SU-DHL-6 (cell line): ENCODE measurements around the gene ST8SIA4.
A peak's percentile ranks its signal among the peaks of the same experiment; 100 is the strongest.

Experiments used
- H2AFZ ChIP-seq: fragments of 200-600 bp; sonication (generic); 2 replicates; pipeline ENCODE4 v1.6.1; 2014; ENCODE audit warnings: low read depth, mild to moderate bottlenecking, moderate library complexity, mixed read lengths, antibody characterized with exemption, low read length; ENCODE audit not compliant: severe bottlenecking
- H3F3A ChIP-seq: fragments of 200-600 bp; shearing (Covaris generic); 2 replicates; pipeline ENCODE4 v1.6.0; 2016; ENCODE audit warnings: antibody characterized with exemption, mild to moderate bottlenecking; ENCODE audit not compliant: insufficient read depth
- H3K27ac ChIP-seq: fragments of 200-600 bp; sonication (generic); 2 replicates; pipeline ENCODE4 v1.5.1; 2016; ENCODE audit warnings: low read depth, mild to moderate bottlenecking, low read length, moderate library complexity, mixed read lengths
- H3K27me3 ChIP-seq: fragments of 200-600 bp; sonication (generic), shearing (Covaris generic); 2 replicates; pipeline ENCODE4 v1.6.0; 2014; ENCODE audit warnings: mild to moderate bottlenecking, low read length
- H3K36me3 ChIP-seq: fragments of 200-600 bp; sonication (generic); 2 replicates; pipeline ENCODE4 v1.6.1; 2014; ENCODE audit warnings: mild to moderate bottlenecking, low read length, mixed read lengths
- H3K4me2 ChIP-seq: fragments of 300-600, 200-600 bp; shearing (Covaris generic), sonication (generic); 2 replicates; pipeline ENCODE4 v1.6.0; 2014; ENCODE audit warnings: low read length, low read depth, mild to moderate bottlenecking; ENCODE audit not compliant: poor library complexity, severe bottlenecking
- H3K4me3 ChIP-seq: fragments of 200-600 bp; sonication (generic); 2 replicates; pipeline ENCODE4 v1.5.1; 2014; ENCODE audit warnings: antibody characterized with exemption, low read length, mild to moderate bottlenecking, mixed read lengths; ENCODE audit not compliant: insufficient read depth, poor library complexity, severe bottlenecking
- H3K79me2 ChIP-seq: fragments of 200-600 bp; sonication (generic); 2 replicates; pipeline ENCODE4 v1.6.1; 2014; ENCODE audit warnings: mild to moderate bottlenecking, low read length, moderate library complexity; ENCODE audit not compliant: insufficient read depth
- H3K9ac ChIP-seq: fragments of 200-600 bp; sonication (generic); 2 replicates; pipeline ENCODE4 v1.7.0; 2014; ENCODE audit warnings: mild to moderate bottlenecking, low read length
- H3K9me2 ChIP-seq: fragments of 200-600 bp; sonication (generic); replicated peaks from 2 replicates; pipeline ENCODE4 v1.6.1; 2014; ENCODE audit warnings: low read length; ENCODE audit not compliant: insufficient read depth
- H3K9me3 ChIP-seq: fragments of 200-600 bp; sonication (generic); 2 replicates; pipeline ENCODE4 v1.6.1; 2014; ENCODE audit warnings: low read length, mixed read lengths; ENCODE audit not compliant: insufficient read depth
- H4K20me1 ChIP-seq: fragments of 200-600 bp; sonication (generic); 2 replicates; pipeline ENCODE4 v1.6.1; 2014; ENCODE audit warnings: low read depth, mild to moderate bottlenecking, antibody characterized with exemption, low read length, moderate library complexity, mixed read lengths
- EZH2phosphoT487 ChIP-seq: fragments of 200-600 bp; sonication (generic), shearing (Covaris generic); conservative IDR thresholded peaks from 2 replicates; pipeline ENCODE4 v1.6.1; 2018; ENCODE audit warnings: mild to moderate bottlenecking, antibody characterized with exemption, low read length, moderate library complexity, mixed read lengths
- TF ChIP-seq, protein P1 (sequence below): fragments of 200-600 bp; sonication (generic); IDR thresholded peaks from one replicate; pipeline ENCODE4 v1.5.1; 2017; ENCODE audit warnings: antibody characterized with exemption, mild to moderate bottlenecking, low read length, moderate library complexity; ENCODE audit not compliant: insufficient read depth, poor library complexity, severe bottlenecking

Gene ST8SIA4

GRCh38 chr5:100834519-100834918 is 68.6 kb downstream of the ST8SIA4 start:
- H3K79me2 ChIP-seq: 0 out of 2 replicates have a peak, but pooled peaks cover 11% of the 10 kb centered on the region
- H3K4me3 ChIP-seq: no peak overlapping the region
- H3K9me3 ChIP-seq: no peaks in the 10 kb centered on the region
- no peaks in the 10 kb centered on the region for H3K27me3 ChIP-seq
- no peak for TF ChIP-seq EZH2phosphoT487
- TF ChIP-seq, protein P1, sequence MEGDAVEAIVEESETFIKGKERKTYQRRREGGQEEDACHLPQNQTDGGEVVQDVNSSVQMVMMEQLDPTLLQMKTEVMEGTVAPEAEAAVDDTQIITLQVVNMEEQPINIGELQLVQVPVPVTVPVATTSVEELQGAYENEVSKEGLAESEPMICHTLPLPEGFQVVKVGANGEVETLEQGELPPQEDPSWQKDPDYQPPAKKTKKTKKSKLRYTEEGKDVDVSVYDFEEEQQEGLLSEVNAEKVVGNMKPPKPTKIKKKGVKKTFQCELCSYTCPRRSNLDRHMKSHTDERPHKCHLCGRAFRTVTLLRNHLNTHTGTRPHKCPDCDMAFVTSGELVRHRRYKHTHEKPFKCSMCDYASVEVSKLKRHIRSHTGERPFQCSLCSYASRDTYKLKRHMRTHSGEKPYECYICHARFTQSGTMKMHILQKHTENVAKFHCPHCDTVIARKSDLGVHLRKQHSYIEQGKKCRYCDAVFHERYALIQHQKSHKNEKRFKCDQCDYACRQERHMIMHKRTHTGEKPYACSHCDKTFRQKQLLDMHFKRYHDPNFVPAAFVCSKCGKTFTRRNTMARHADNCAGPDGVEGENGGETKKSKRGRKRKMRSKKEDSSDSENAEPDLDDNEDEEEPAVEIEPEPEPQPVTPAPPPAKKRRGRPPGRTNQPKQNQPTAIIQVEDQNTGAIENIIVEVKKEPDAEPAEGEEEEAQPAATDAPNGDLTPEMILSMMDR: no peak
- H3K9me2 ChIP-seq: no peaks in the 10 kb centered on the region
- no peaks in the 10 kb centered on the region for H4K20me1 ChIP-seq
- H3K36me3 ChIP-seq: peaks cover 35% of the 10 kb centered on the region
- H3K27ac ChIP-seq: no peak overlapping the region
- no peak overlapping the region for H3K9ac ChIP-seq
- no peak overlapping the region for H3K4me2 ChIP-seq
- no peak overlapping the region for H2AFZ ChIP-seq
- H3F3A ChIP-seq: peaks cover 17% of the 10 kb centered on the region

DNA sequence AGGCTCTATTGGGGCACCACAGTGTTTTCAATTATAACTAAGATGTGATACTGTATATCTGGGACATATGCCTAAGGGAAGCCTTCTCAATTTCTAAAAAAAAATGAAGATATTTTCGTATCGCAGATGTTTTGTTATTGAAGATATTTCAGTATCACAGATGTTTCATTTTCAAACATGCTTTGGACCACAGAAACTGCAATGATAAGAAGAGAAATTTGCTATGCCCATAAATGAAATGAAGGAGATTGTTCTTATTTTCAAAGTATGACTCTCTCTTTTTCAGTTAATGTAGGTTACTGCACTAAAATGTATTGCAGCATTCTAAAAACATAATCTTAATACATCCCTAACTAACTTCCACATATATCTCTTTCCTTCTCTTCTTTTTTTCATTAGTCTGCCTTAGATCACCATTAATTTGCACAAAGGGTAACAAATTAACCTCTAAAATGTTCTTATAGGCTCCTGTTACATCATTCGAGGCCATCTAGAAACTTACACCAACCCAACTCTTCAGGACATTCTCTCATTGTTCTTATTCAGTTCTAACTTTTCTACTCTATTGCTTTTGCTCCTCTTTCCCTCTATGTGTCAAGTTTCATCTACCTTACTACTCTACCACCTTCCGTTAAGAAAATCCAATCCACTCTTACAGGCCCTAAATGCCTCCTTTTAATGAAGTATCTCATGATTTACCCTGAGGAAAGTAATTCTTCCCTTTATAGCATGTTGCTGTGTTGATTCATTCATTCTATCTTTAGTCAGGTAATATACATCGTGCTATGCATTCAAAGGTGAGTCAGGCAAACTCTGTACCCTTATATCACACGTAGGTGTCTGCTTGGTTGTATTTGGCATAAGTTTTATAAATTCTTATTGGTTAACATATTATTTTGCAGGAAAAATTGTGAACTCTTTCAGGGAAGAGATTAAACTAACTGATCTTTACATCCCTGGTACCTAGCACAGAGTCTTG is 70.5 kb downstream of the ST8SIA4 start:
- Histone ChIP-seq H3K9me3 (no peaks in the 10 kb centered on the region), H3K9ac (no peak overlapping the region), H3K4me2 (peak overlapping the region; percentile 11), H3K79me2 (0 out of 2 replicates have a peak, but pooled peaks cover 14% of the 10 kb centered on the region), H3K36me3 (peaks cover 22% of the 10 kb centered on the region), H3F3A (peaks cover 17% of the 10 kb centered on the region), H3K27me3 (no peaks in the 10 kb centered on the region), H3K4me3 (no peak overlapping the region), H3K9me2 (no peaks in the 10 kb centered on the region), H4K20me1 (no peaks in the 10 kb centered on the region), H3K27ac (peak overlapping the region; percentile 10; the same call in 1 of the 2 replicates), H2AFZ (no peak overlapping the region)
- TF ChIP-seq, protein P1: no peak
- TF ChIP-seq EZH2phosphoT487: no peak

GRCh38 chr5:100828898-100829356 is 74.2 kb downstream of the ST8SIA4 start:
- H3K79me2 ChIP-seq: peaks cover 22% of the 10 kb centered on the region; the same call in 1 of the 2 replicates
- no peaks in the 10 kb centered on the region for H4K20me1 ChIP-seq
- H2AFZ ChIP-seq: no peak overlapping the region
- H3K4me3 ChIP-seq: no peak overlapping the region
- peak overlapping the region; percentile 56 for H3K4me2 ChIP-seq
- no peak overlapping the region for H3K27ac ChIP-seq
- H3K9me3 ChIP-seq: no peaks in the 10 kb centered on the region
- H3F3A ChIP-seq: peaks cover 12% of the 10 kb centered on the region
- TF ChIP-seq, protein P1: no peak
- TF ChIP-seq EZH2phosphoT487: no peak
- no peak overlapping the region; the same call in 1 of the 2 replicates for H3K9ac ChIP-seq
- H3K9me2 ChIP-seq: no peaks in the 10 kb centered on the region
- no peaks in the 10 kb centered on the region for H3K27me3 ChIP-seq
- peaks cover 7% of the 10 kb centered on the region; the same call in 1 of the 2 replicates for H3K36me3 ChIP-seq
